IMR-90 (cell line): ENCODE measurements around the gene MYOZ3. TPM values are rescaled to one million over a fixed set of nuclear protein-coding genes. Genes with fewer than 3 reads are reported as not detected.
A peak's percentile ranks its signal among the peaks of the same experiment; 100 is the strongest.

Experiments
- ATAC-seq: fragments of 200-7000 bp; cut with Tn5 transposase; 2 replicates; pipeline ENCODE4 v1.9.1; 2020; ENCODE audit warnings: low read depth, mild to moderate bottlenecking, moderate library complexity
- BruUV-seq: library from RNA; stranded (reverse); fragments of 400-500 nt; replicated peaks from 2 replicates; lab custom pipeline; 2021; lab: Mats Ljungman, UMichigan
- CTCF ChIA-PET: fragments of 300-600 bp; formaldehyde crosslinking; extraction: SDS; loops from one replicate; lab custom pipeline; 2021; ENCODE audit warnings: antibody characterized with exemption; lab: Yijun Ruan, JAX
- POLR2A ChIA-PET: fragments of 300-600 bp; sonication (Branson Sonifier 250); formaldehyde crosslinking; loops from one replicate; lab custom pipeline; 2022; ENCODE audit warnings: antibody characterized with exemption; ENCODE audit not compliant: unreplicated experiment; lab: Charles Lee
- DNase-seq: peaks from one replicate; pipeline ENCODE4 v3.0.0; 2013
- H2AFZ ChIP-seq: replicated peaks from 2 replicates; pipeline ENCODE3; 2013; ENCODE audit warnings: low read length, mild to moderate bottlenecking; ENCODE audit not compliant: poor library complexity
- H2AK5ac ChIP-seq: 2 replicates; pipeline ENCODE4 v1.6.1; 2013; ENCODE audit warnings: low read depth, low read length, inconsistent platforms
- H2AK9ac ChIP-seq: replicated peaks from 2 replicates; pipeline ENCODE3; 2013; ENCODE audit warnings: mild to moderate bottlenecking, low read depth, low read length, moderate library complexity; ENCODE audit not compliant: poor library complexity
- H2BK120ac ChIP-seq: 2 replicates; pipeline ENCODE4 v1.6.1; 2013; ENCODE audit warnings: low read depth, low read length, inconsistent platforms
- H2BK15ac ChIP-seq: 3 replicates; pipeline ENCODE4 v1.6.1; 2013; ENCODE audit warnings: low read depth, low read length, inconsistent platforms
- H2BK20ac ChIP-seq: 2 replicates; pipeline ENCODE4 v1.6.1; 2013; ENCODE audit warnings: low read depth, mild to moderate bottlenecking, inconsistent platforms, low read length, moderate library complexity
- H2BK5ac ChIP-seq: 2 replicates; pipeline ENCODE4 v1.6.1; 2013; ENCODE audit warnings: mild to moderate bottlenecking, low read depth, low read length, inconsistent platforms; ENCODE audit not compliant: poor library complexity, severe bottlenecking
- H3K14ac ChIP-seq: replicated peaks from 2 replicates; pipeline ENCODE4 v1.6.1; 2013; ENCODE audit warnings: low read depth, low read length, inconsistent platforms
- H3K18ac ChIP-seq: 2 replicates; pipeline ENCODE4 v1.6.1; 2013; ENCODE audit warnings: low read depth, low read length, control low read depth
- H3K23ac ChIP-seq: 2 replicates; pipeline ENCODE4 v1.6.1; 2013; ENCODE audit warnings: low read depth, low read length, inconsistent platforms
- H3K27ac ChIP-seq: 2 replicates; pipeline ENCODE4 v1.5.1; 2013; ENCODE audit warnings: mild to moderate bottlenecking, control low read depth, low read length; ENCODE audit not compliant: insufficient read depth
- H3K27me3 ChIP-seq: 2 replicates; pipeline ENCODE4 v1.6.1; 2013; ENCODE audit warnings: low read length; ENCODE audit not compliant: control insufficient read depth, insufficient read depth
- H3K36me3 ChIP-seq: 2 replicates; pipeline ENCODE4 v1.6.1; 2013; ENCODE audit warnings: low read length, mixed read lengths; ENCODE audit not compliant: control insufficient read depth, insufficient read depth
- H3K4ac ChIP-seq: 2 replicates; pipeline ENCODE4 v1.6.1; 2013; ENCODE audit warnings: low read depth, low read length, inconsistent platforms
- H3K4me1 ChIP-seq: 2 replicates; pipeline ENCODE4 v1.6.1; 2013; ENCODE audit warnings: low read length, mixed read lengths; ENCODE audit not compliant: control insufficient read depth, insufficient read depth
- H3K4me2 ChIP-seq: 2 replicates; pipeline ENCODE4 v1.6.1; 2013; ENCODE audit warnings: low read depth, mild to moderate bottlenecking, control low read depth, low read length, moderate library complexity
- H3K4me3 ChIP-seq: 2 replicates; pipeline ENCODE4 v1.5.1; 2013; ENCODE audit warnings: low read depth, mild to moderate bottlenecking, control low read depth, low read length, moderate library complexity; ENCODE audit not compliant: insufficient read depth
- H3K56ac ChIP-seq: 2 replicates; pipeline ENCODE4 v1.6.1; 2013; ENCODE audit warnings: low read length, inconsistent platforms; ENCODE audit not compliant: insufficient read depth; ENCODE audit errors: extremely low read depth
- H3K79me1 ChIP-seq, 2 experiments: 2 replicates each; pipeline ENCODE4 v1.6.1; 2013; ENCODE audit warnings: low read length in 2 of 2, inconsistent platforms in 1 of 2, low read depth in 1 of 2
- H3K9ac ChIP-seq: 2 replicates; pipeline ENCODE4 v1.6.1; 2013; ENCODE audit warnings: low read depth, low read length, control low read depth
- H3K9me1 ChIP-seq: 2 replicates; pipeline ENCODE4 v1.6.1; 2013; ENCODE audit warnings: low read length, inconsistent platforms; ENCODE audit not compliant: insufficient read depth
- H3K9me3 ChIP-seq: 2 replicates; pipeline ENCODE4 v1.6.1; 2013; ENCODE audit warnings: low read length; ENCODE audit not compliant: control insufficient read depth, insufficient read depth
- H4K20me1 ChIP-seq: 2 replicates; pipeline ENCODE4 v1.6.1; 2013; ENCODE audit warnings: low read length, inconsistent platforms; ENCODE audit not compliant: insufficient read depth
- H4K5ac ChIP-seq: 2 replicates; pipeline ENCODE4 v1.6.1; 2013; ENCODE audit warnings: mild to moderate bottlenecking, low read depth, low read length, control low read depth
- H4K8ac ChIP-seq, 2 experiments: 2 replicates each; pipeline ENCODE4 v1.6.1; 2013; ENCODE audit warnings: low read depth in 2 of 2, low read length in 2 of 2, control low read depth in 1 of 2, inconsistent platforms in 1 of 2
- H4K91ac ChIP-seq: 2 replicates; pipeline ENCODE4 v1.6.1; 2013; ENCODE audit warnings: low read depth, low read length, inconsistent platforms; ENCODE audit not compliant: insufficient read depth
- CEBPB ChIP-seq: IDR thresholded peaks from 2 replicates; pipeline ENCODE4 v1.6.1; 2012; ENCODE audit warnings: low read depth, low read length, improper control_type of control experiment
- CTCF ChIP-seq: conservative IDR thresholded peaks from 2 replicates; pipeline ENCODE4 v1.5.1; 2012; ENCODE audit warnings: mild to moderate bottlenecking, low read depth, low read length, improper control_type of control experiment
- FOS ChIP-seq: fragments of 150-350 bp; IDR thresholded peaks from 2 replicates; pipeline ENCODE4 v1.6.1; 2016; ENCODE audit warnings: low read depth, low read length
- MAFK ChIP-seq: IDR thresholded peaks from 2 replicates; pipeline ENCODE4 v1.6.1; 2012; ENCODE audit warnings: low read depth, low read length, improper control_type of control experiment
- NFE2L2 ChIP-seq: fragments of 150-350 bp; IDR thresholded peaks from 2 replicates; pipeline ENCODE4 v1.6.1; 2016; ENCODE audit warnings: low read depth, mild to moderate bottlenecking, low read length
- POLR2A ChIP-seq: IDR thresholded peaks from 2 replicates; pipeline ENCODE4 v1.6.1; 2012; ENCODE audit warnings: mild to moderate bottlenecking, low read depth, low read length
- RCOR1 ChIP-seq: IDR thresholded peaks from 2 replicates; pipeline ENCODE4 v1.6.1; 2012; ENCODE audit warnings: mild to moderate bottlenecking, low read length, improper control_type of control experiment; ENCODE audit not compliant: insufficient replicate concordance
- USF2 ChIP-seq: fragments of 150-350 bp; IDR thresholded peaks from 2 replicates; pipeline ENCODE4 v1.6.1; 2017; ENCODE audit warnings: mild to moderate bottlenecking, antibody characterized with exemption, low read length, low read depth
- WGBS, 2 experiments: methylation state at CpG; one replicate each; pipeline versions ENCODE4 v1.1.5 to v1.1.7; 2013; ENCODE audit warnings: missing lambda C conversion rate in 2 of 2; ENCODE audit not compliant: insufficient read length in 1 of 2; ENCODE audit errors: extremely low coverage in 2 of 2; 5-methylcytosine and 5-hydroxymethylcytosine counted together
- dilution Hi-C: fragments of 300-500 bp; cut with HindIII; formaldehyde crosslinking; loops from one replicate; pipeline ENCODE4 v1.14.3; 2018; ENCODE audit warnings: low sequenced_read_pairs; ENCODE audit not compliant: unreplicated experiment
- in situ Hi-C: fragments of 300-500 bp; cut with MboI; formaldehyde crosslinking; loops from 3 replicates; pipeline ENCODE4 v1.14.3; 2019; ENCODE audit warnings: low sequenced_read_pairs, inconsistent platforms, mixed read lengths
- intact Hi-C: fragments of 100-400 bp; cut with micrococcal nuclease; formaldehyde crosslinking; loops from 2 replicates; pipeline ENCODE4 v1.10.0; 2022
- polyA plus RNA-seq, 3 experiments: library from polyadenylated mRNA; depleted of rRNA; stranded (reverse); fragments of >200 nt; gene quantifications; 2 replicates each; pipeline ENCODE4 v1.2.3, GENCODE V29; 2012; ENCODE audit warnings: low replicate concordance in 1 of 3
- total RNA-seq: library from RNA; depleted of rRNA; stranded (reverse); fragments of >200 nt; gene quantifications from 2 replicates; pipeline ENCODE4 v1.2.3, GENCODE V29; 2012

MYOZ3 gene
- total and polyA plus RNA-seq, 2 of the 4 experiments (the other 2 are of a cell fraction): under 0.01 to 0.24 TPM

- Histone ChIP-seq H2BK120ac (peak overlapping the region; percentile 48), H3K9me1 (peaks cover 31% of the 10 kb centered on the region), H3K9ac (peak overlapping the region; percentile 24), H3K27me3 (no peaks in the 10 kb centered on the region), H3K27ac (no peak overlapping the region; the same call in 1 of the 2 replicates), H3K9me3 (no peaks in the 10 kb centered on the region), H3K56ac (no peak overlapping the region), H2BK15ac (peak overlapping the region; percentile 67; the same call in 1 of the 3 replicates), H3K4me2 (peak overlapping the region; percentile 19), H3K36me3 (peaks cover 21% of the 10 kb centered on the region), H3K18ac (peak overlapping the region; percentile 58), H4K91ac (peak overlapping the region; percentile 60), H3K23ac (peak overlapping the region; percentile 39; the same call in 1 of the 2 replicates), H2AK5ac (peak overlapping the region; percentile 65), H4K20me1 (peaks cover 39% of the 10 kb centered on the region), H3K79me1 (peaks cover 19 to 63% of the 10 kb centered on the region in 2 experiments), H3K4me1 (peaks cover 36% of the 10 kb centered on the region), H2AFZ (no peak overlapping the region), H2BK5ac (peak overlapping the region; percentile 21), H4K8ac (peak overlapping the region; percentile 11 to 43; a peak in 1 of 4 replicates), H2AK9ac (no peak overlapping the region), H3K4me3 (no peak overlapping the region), H3K14ac (peak overlapping the region; percentile 34), H3K4ac (peak overlapping the region; percentile 52), H2BK20ac (peak overlapping the region; percentile 16; the same call in 1 of the 2 replicates), H4K5ac (peak overlapping the region; percentile 17; the same call in 1 of the 2 replicates)
- dilution Hi-C loops (no loop called here), in situ Hi-C loops (no loop called here), intact Hi-C loops (loop anchor here (5.0 kb wide), 1 partner anchor 172 kb away; no protein-coding TSS in a partner anchor)
- DNase-seq (no peak), ATAC-seq (no peak)
- ChIA-PET CTCF (interaction anchor here (0.6 to 1.1 kb wide), 2 partner anchors 13 to 100 kb away, joined by 3 read pairs; no protein-coding TSS in a partner anchor), POLR2A (interaction anchor here (1.0 kb wide), 1 partner anchor 9 kb away, joined by 3 read pairs; no protein-coding TSS in a partner anchor)
- WGBS, 2 experiments: 0% methylated on average over 1 of the region's 2 CpGs; no CpG with 5 or more reads in 1 of the 2 experiments
- BruUV-seq: no TSS peak
- TF ChIP-seq CTCF (no peak), MAFK (no peak), USF2 (no peak), CEBPB (no peak), POLR2A (no peak), NFE2L2 (no peak), RCOR1 (no peak), FOS (no peak)
Observed at GRCh38 chr5:150644514-150644913, 16.5 kb upstream of the MYOZ3 start.
